Measurements from ENCODE around the gene AGMO.

AGMO gene

GRCh38 chr7:15546272-15546792 lies 15.5 kb downstream of the AGMO start:
- Histone ChIP-seq H4K91ac (ENCODE audit: low read length) (no peak overlapping the region), H3K9me3 (ENCODE audit: control insufficient read depth, low read length) (no peaks in the 10 kb centered on the region), H3K14ac (ENCODE audit: low read length in 2 of 2) (no peak overlapping the region), H3K23ac (ENCODE audit: low read length in 2 of 2) (no peak overlapping the region), H2BK5ac (ENCODE audit: low read depth, low read length, poor library complexity, severe bottlenecking) (no peak overlapping the region), H3K27me3 (ENCODE audit: control insufficient read depth in 1 of 2, insufficient read depth in 1 of 2, low read length in 2 of 2) (no peaks in the 10 kb centered on the region), H3K9ac (ENCODE audit: low read length) (no peak overlapping the region), H4K8ac (ENCODE audit: low read length) (no peak overlapping the region), H3K4me1 (ENCODE audit: control insufficient read depth, insufficient read depth, low read depth, low read length) (no peaks in the 10 kb centered on the region), H2BK12ac (ENCODE audit: low read length in 2 of 2) (no peak overlapping the region), H3K4ac (ENCODE audit: low read depth in 1 of 2, low read length in 2 of 2) (no peak overlapping the region), H3K4me2 (ENCODE audit: low read length, poor library complexity, severe bottlenecking) (no peak overlapping the region), H3K27ac (ENCODE audit: low read length, poor library complexity, severe bottlenecking) (no peak overlapping the region), H2AK5ac (ENCODE audit: low read length, severe bottlenecking) (no peak overlapping the region), H2AFZ (ENCODE audit: low read depth, low read length) (no peak overlapping the region), H3K36me3 (ENCODE audit: control insufficient read depth in 1 of 2, insufficient read depth in 2 of 2, low read depth in 1 of 2, low read length in 2 of 2) (no peaks in the 10 kb centered on the region), H3K18ac (ENCODE audit: low read depth in 1 of 2, low read length in 2 of 2) (no peak overlapping the region), H2BK120ac (ENCODE audit: low read depth, low read length) (no peak overlapping the region), H2BK15ac (ENCODE audit: low read depth, poor library complexity, severe bottlenecking) (no peak overlapping the region), H3K4me3 (ENCODE audit: insufficient read depth in 1 of 2, low read depth in 1 of 2, low read length in 2 of 2) (no peak overlapping the region), H3K79me1 (replicated peaks; ENCODE audit: low read length, poor library complexity, severe bottlenecking) (no peaks in the 10 kb centered on the region)
- WGBS: 100% methylated on average over 2 of the region's 2 CpGs
- DNase-seq: no peak

DNA sequence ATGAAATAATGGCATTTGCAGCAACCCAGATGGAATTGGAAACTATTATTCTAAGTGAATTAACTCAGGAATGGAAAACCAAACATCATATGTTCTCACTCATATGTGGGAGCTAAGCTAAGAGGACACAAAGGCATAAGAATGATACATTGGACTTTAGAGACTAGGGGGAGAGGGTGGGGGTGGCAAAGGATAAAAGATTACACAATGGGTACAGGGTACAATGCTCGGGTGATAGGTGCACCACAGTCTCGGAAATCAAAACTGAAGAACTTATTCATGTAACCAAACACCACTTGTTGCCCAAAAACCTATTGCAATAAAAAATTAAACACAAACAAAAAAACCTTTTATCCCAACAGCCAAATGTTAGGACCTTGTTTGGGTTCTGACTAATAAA lies 17.8 kb downstream of the AGMO start:
- Histone ChIP-seq H3K27ac (ENCODE audit: low read length, poor library complexity, severe bottlenecking) (no peak overlapping the region), H3K4me3 (ENCODE audit: insufficient read depth in 1 of 2, low read depth in 1 of 2, low read length in 2 of 2) (no peak overlapping the region), H3K27me3 (ENCODE audit: control insufficient read depth in 1 of 2, insufficient read depth in 1 of 2, low read length in 2 of 2) (no peaks in the 10 kb centered on the region), H2BK5ac (ENCODE audit: low read depth, low read length, poor library complexity, severe bottlenecking) (no peak overlapping the region), H2BK12ac (ENCODE audit: low read length in 2 of 2) (no peak overlapping the region), H2AFZ (ENCODE audit: low read depth, low read length) (no peak overlapping the region), H4K91ac (ENCODE audit: low read length) (no peak overlapping the region), H3K18ac (ENCODE audit: low read depth in 1 of 2, low read length in 2 of 2) (no peak overlapping the region), H4K8ac (ENCODE audit: low read length) (no peak overlapping the region), H3K9ac (ENCODE audit: low read length) (no peak overlapping the region), H3K4me2 (ENCODE audit: low read length, poor library complexity, severe bottlenecking) (no peak overlapping the region), H2AK5ac (ENCODE audit: low read length, severe bottlenecking) (no peak overlapping the region), H3K23ac (ENCODE audit: low read length in 2 of 2) (no peak overlapping the region), H2BK15ac (ENCODE audit: low read depth, poor library complexity, severe bottlenecking) (no peak overlapping the region), H3K79me1 (replicated peaks; ENCODE audit: low read length, poor library complexity, severe bottlenecking) (no peaks in the 10 kb centered on the region), H3K14ac (ENCODE audit: low read length in 2 of 2) (no peak overlapping the region), H3K9me3 (ENCODE audit: control insufficient read depth, low read length) (peaks cover 5% of the 10 kb centered on the region), H2BK120ac (ENCODE audit: low read depth, low read length) (no peak overlapping the region), H3K36me3 (ENCODE audit: control insufficient read depth in 1 of 2, insufficient read depth in 2 of 2, low read depth in 1 of 2, low read length in 2 of 2) (no peaks in the 10 kb centered on the region), H3K4ac (ENCODE audit: low read depth in 1 of 2, low read length in 2 of 2) (no peak overlapping the region), H3K4me1 (ENCODE audit: control insufficient read depth, insufficient read depth, low read depth, low read length) (no peaks in the 10 kb centered on the region)
- WGBS: 100% methylated on average over 2 of the region's 2 CpGs
- DNase-seq: no peak

DNA sequence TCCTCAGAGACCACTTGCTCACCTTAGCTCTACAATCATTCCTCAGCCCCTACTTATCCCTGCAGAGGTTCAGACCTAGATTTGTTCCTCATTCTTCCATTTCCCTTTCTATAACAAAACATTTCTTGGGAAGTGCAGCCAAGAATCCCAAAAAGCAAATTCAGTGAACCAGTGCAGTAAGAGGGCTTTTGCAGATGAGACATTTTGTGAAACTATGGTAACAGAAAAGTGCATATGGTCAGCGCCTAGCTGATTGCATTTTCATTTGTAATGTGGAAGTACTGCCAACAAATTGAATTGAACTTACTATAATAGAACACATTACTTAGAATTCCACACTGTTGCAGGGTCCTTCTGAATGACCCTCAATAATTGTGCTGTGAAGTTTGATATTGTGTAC lies 18.6 kb downstream of the AGMO start:
- no peak overlapping the region for H2BK15ac ChIP-seq (ENCODE audit: low read depth, poor library complexity, severe bottlenecking)
- no peak overlapping the region for H2AFZ ChIP-seq (ENCODE audit: low read depth, low read length)
- no peak overlapping the region for H2BK12ac ChIP-seq (ENCODE audit: low read length in 2 of 2)
- no peak overlapping the region for H3K4me2 ChIP-seq (ENCODE audit: low read length, poor library complexity, severe bottlenecking)
- H3K4me3 ChIP-seq (ENCODE audit: insufficient read depth in 1 of 2, low read depth in 1 of 2, low read length in 2 of 2): no peak overlapping the region
- H3K79me1 ChIP-seq (replicated peaks; ENCODE audit: low read length, poor library complexity, severe bottlenecking): no peaks in the 10 kb centered on the region
- H3K4me1 ChIP-seq (ENCODE audit: control insufficient read depth, insufficient read depth, low read depth, low read length): no peaks in the 10 kb centered on the region
- no peak overlapping the region for H3K27ac ChIP-seq (ENCODE audit: low read length, poor library complexity, severe bottlenecking)
- no peaks in the 10 kb centered on the region for H3K27me3 ChIP-seq (ENCODE audit: control insufficient read depth in 1 of 2, insufficient read depth in 1 of 2, low read length in 2 of 2)
- H3K14ac ChIP-seq (ENCODE audit: low read length in 2 of 2): no peak overlapping the region
- DNase-seq: no peak
- no peak overlapping the region for H3K4ac ChIP-seq (ENCODE audit: low read depth in 1 of 2, low read length in 2 of 2)
- H3K36me3 ChIP-seq (ENCODE audit: control insufficient read depth in 1 of 2, insufficient read depth in 2 of 2, low read depth in 1 of 2, low read length in 2 of 2): no peaks in the 10 kb centered on the region
- H2BK120ac ChIP-seq (ENCODE audit: low read depth, low read length): no peak overlapping the region
- H3K18ac ChIP-seq (ENCODE audit: low read depth in 1 of 2, low read length in 2 of 2): no peak overlapping the region
- H4K8ac ChIP-seq (ENCODE audit: low read length): no peak overlapping the region
- H3K9ac ChIP-seq (ENCODE audit: low read length): no peak overlapping the region
- no peak overlapping the region for H3K23ac ChIP-seq (ENCODE audit: low read length in 2 of 2)
- H2AK5ac ChIP-seq (ENCODE audit: low read length, severe bottlenecking): no peak overlapping the region
- no peak overlapping the region for H2BK5ac ChIP-seq (ENCODE audit: low read depth, low read length, poor library complexity, severe bottlenecking)
- WGBS: 100% methylated on average over 1 of the region's 1 CpG
- peaks cover 5% of the 10 kb centered on the region for H3K9me3 ChIP-seq (ENCODE audit: control insufficient read depth, low read length)
- no peak overlapping the region for H4K91ac ChIP-seq (ENCODE audit: low read length)

DNA sequence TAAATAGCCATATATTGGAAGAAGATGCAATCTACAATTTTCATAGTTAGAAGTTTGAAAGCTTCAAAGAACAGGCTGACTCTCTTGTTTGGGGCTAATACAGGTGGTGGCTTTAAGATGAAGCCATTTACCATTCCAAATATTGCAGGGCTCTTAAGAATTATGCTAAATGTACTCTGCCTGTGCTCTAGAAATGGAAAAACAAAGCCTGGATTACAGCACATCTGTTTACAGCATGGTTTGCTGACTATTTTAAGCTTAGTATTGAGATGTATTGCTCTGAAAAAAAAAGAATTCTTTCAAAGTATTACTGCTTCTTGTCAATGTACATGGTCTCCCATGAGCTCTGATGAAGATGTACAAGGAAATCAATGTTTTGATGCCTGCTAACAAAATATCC lies 34.2 kb downstream of the AGMO start:
- H2AK5ac ChIP-seq (ENCODE audit: low read length, severe bottlenecking): no peak overlapping the region
- no peak overlapping the region for H2BK12ac ChIP-seq (ENCODE audit: low read length in 2 of 2)
- H3K9me3 ChIP-seq (ENCODE audit: control insufficient read depth, low read length): no peaks in the 10 kb centered on the region
- no peaks in the 10 kb centered on the region for H3K36me3 ChIP-seq (ENCODE audit: control insufficient read depth in 1 of 2, insufficient read depth in 2 of 2, low read depth in 1 of 2, low read length in 2 of 2)
- H3K4me3 ChIP-seq (ENCODE audit: insufficient read depth in 1 of 2, low read depth in 1 of 2, low read length in 2 of 2): no peak overlapping the region
- no peaks in the 10 kb centered on the region for H3K79me1 ChIP-seq (replicated peaks; ENCODE audit: low read length, poor library complexity, severe bottlenecking)
- H4K8ac ChIP-seq (ENCODE audit: low read length): no peak overlapping the region
- H3K4me2 ChIP-seq (ENCODE audit: low read length, poor library complexity, severe bottlenecking): no peak overlapping the region
- H3K4ac ChIP-seq (ENCODE audit: low read depth in 1 of 2, low read length in 2 of 2): no peak overlapping the region
- no peak overlapping the region for H2BK120ac ChIP-seq (ENCODE audit: low read depth, low read length)
- H2BK15ac ChIP-seq (ENCODE audit: low read depth, poor library complexity, severe bottlenecking): no peak overlapping the region
- no peak overlapping the region for H3K14ac ChIP-seq (ENCODE audit: low read length in 2 of 2)
- H3K27me3 ChIP-seq (ENCODE audit: control insufficient read depth in 1 of 2, insufficient read depth in 1 of 2, low read length in 2 of 2): no peaks in the 10 kb centered on the region
- no peak overlapping the region for H3K9ac ChIP-seq (ENCODE audit: low read length)
- DNase-seq: no peak
- no peak overlapping the region for H3K23ac ChIP-seq (ENCODE audit: low read length in 2 of 2)
- H3K27ac ChIP-seq (ENCODE audit: low read length, poor library complexity, severe bottlenecking): no peak overlapping the region
- no peak overlapping the region for H2BK5ac ChIP-seq (ENCODE audit: low read depth, low read length, poor library complexity, severe bottlenecking)
- H4K91ac ChIP-seq (ENCODE audit: low read length): no peak overlapping the region
- H3K4me1 ChIP-seq (ENCODE audit: control insufficient read depth, insufficient read depth, low read depth, low read length): no peaks in the 10 kb centered on the region
- no peak overlapping the region for H2AFZ ChIP-seq (ENCODE audit: low read depth, low read length)
- H3K18ac ChIP-seq (ENCODE audit: low read depth in 1 of 2, low read length in 2 of 2): no peak overlapping the region

Data from mesenchymal stem cell (in vitro differentiated cells and primary cell).